ENCODE data around the gene DIP2C. TPM values are rescaled to one million over a fixed set of nuclear protein-coding genes. Genes with fewer than 3 reads are reported as not detected.

DIP2C gene
- total and polyA plus RNA-seq, 2 donors (not counting 1 experiment from before 2014, with no cell fraction given), result 1.3 to 1.9 TPM

DNA sequence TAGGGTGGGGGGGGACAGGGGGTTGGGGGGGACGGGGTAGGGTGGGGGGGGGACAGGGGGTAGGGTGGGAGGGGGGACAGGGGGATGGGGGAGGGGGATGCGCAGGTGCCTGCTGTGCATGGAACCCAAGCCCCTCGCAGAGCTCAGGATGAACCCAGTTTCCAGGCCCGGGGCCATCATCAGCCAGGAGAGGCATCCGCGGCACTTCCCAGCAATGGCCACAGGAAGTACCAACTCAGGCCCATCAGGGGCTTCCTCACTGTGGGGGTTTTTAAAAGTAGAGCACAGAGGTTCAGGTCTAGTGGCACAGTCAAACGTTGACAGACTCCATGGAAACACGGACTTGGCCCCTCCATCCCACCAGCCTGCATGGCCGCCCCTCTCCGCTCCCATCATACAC lies 172.7 kb downstream of the DIP2C start:
- CTCF ChIA-PET, result no interaction called here
- ATAC-seq (ENCODE audit: low read depth) (no peak), DNase-seq (no peak)
- Histone ChIP-seq H3K4me1 (ENCODE audit: control insufficient read depth in 2 of 2, insufficient read depth in 2 of 2, low read length in 2 of 2) (peaks cover 0 to 9% of the 10 kb centered on the region in 2 donors), H2AFZ (ENCODE audit: insufficient read depth, low read depth, low read length, poor library complexity, severe bottlenecking) (no peak overlapping the region), H3K4me3 (ENCODE audit: control extremely low read depth in 1 of 5, extremely low read depth in 1 of 5, insufficient read depth in 1 of 5, low read depth in 2 of 5, low read length in 4 of 5) (no peak overlapping the region), H3K9me3 (ENCODE audit: control extremely low read depth in 1 of 3, control insufficient read depth in 2 of 3, insufficient read depth in 1 of 3, low read length in 2 of 3) (no peaks in the 10 kb centered on the region), H3K9ac (ENCODE audit: low read length) (no peak overlapping the region), H3K27me3 (replicated peaks in 1 of 4; ENCODE audit: control extremely low read depth in 1 of 4, control insufficient read depth in 3 of 4, insufficient read depth in 4 of 4, low read length in 3 of 4) (no peaks in the 10 kb centered on the region), H4K20me1 (ENCODE audit: control insufficient read depth, insufficient read depth, low read length, poor library complexity, severe bottlenecking) (no peaks in the 10 kb centered on the region), H3K36me3 (replicated peaks in 1 of 2; ENCODE audit: control extremely low read depth in 1 of 2, control insufficient read depth in 1 of 2, extremely low read depth in 1 of 2, insufficient read depth in 2 of 2, low read length in 1 of 2) (no peaks in the 10 kb centered on the region), H3K4me2 (replicated peaks; ENCODE audit: low read depth, low read length, poor library complexity, severe bottlenecking) (no peak overlapping the region), H3K79me2 (ENCODE audit: control insufficient read depth, insufficient read depth, low read length) (no peaks in the 10 kb centered on the region), H3K27ac (ENCODE audit: low read length in 2 of 2) (no peak overlapping the region)
- POLR2A ChIA-PET, result no interaction called here
- 97% methylated on average over 3 of the region's 10 CpGs for whole genome bisulfite sequencing (ENCODE audit: insufficient coverage)
- Mint-ChIP-seq H3K4me3 (no peak overlapping the region), H3K9me3 (ENCODE audit: insufficient read depth) (no peaks in the 10 kb centered on the region), H3K27me3 (peaks cover 21% of the 10 kb centered on the region), H3K27ac (no peak overlapping the region), H3K4me1 (peaks cover 8% of the 10 kb centered on the region)
- intact Hi-C loops (cut with micrococcal nuclease), result no loop called here
- no peak for TF ChIP-seq EZH2 (IDR thresholded peaks at IDR 0.05; ENCODE audit: borderline replicate concordance, insufficient read depth, low read depth, low read length, poor library complexity, severe bottlenecking)
- TF ChIP-seq, protein P1, sequence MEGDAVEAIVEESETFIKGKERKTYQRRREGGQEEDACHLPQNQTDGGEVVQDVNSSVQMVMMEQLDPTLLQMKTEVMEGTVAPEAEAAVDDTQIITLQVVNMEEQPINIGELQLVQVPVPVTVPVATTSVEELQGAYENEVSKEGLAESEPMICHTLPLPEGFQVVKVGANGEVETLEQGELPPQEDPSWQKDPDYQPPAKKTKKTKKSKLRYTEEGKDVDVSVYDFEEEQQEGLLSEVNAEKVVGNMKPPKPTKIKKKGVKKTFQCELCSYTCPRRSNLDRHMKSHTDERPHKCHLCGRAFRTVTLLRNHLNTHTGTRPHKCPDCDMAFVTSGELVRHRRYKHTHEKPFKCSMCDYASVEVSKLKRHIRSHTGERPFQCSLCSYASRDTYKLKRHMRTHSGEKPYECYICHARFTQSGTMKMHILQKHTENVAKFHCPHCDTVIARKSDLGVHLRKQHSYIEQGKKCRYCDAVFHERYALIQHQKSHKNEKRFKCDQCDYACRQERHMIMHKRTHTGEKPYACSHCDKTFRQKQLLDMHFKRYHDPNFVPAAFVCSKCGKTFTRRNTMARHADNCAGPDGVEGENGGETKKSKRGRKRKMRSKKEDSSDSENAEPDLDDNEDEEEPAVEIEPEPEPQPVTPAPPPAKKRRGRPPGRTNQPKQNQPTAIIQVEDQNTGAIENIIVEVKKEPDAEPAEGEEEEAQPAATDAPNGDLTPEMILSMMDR (IDR thresholded peaks at IDR 0.05), result no peak

DNA sequence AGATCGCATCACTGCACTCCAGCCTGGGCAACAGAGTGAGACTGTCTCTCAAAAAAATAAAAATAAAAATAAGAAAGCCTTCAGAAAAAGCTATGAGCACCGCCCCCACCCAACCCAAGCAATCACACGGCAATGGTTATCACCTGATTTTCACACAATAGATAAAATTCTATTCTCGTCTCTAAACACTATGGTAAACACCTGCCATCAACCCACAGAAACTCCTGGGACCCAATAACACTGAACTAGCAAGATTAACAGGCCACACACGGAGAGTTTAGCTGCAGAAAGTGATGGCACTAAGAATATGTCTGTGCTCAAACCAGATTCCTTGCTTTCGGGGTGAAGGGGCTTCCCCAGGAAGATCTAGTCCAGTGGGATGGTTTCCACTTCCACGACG lies 173.8 kb downstream of the DIP2C start:
- peaks cover 22% of the 10 kb centered on the region for H3K27me3 Mint-ChIP-seq
- H3K27ac Mint-ChIP-seq, result no peak overlapping the region
- H3K4me3 Mint-ChIP-seq, result no peak overlapping the region
- 57% methylated on average over 8 of the region's 8 CpGs for WGBS (ENCODE audit: insufficient coverage)
- Histone ChIP-seq H4K20me1 (ENCODE audit: control insufficient read depth, insufficient read depth, low read length, poor library complexity, severe bottlenecking) (no peaks in the 10 kb centered on the region), H3K4me2 (replicated peaks; ENCODE audit: low read depth, low read length, poor library complexity, severe bottlenecking) (no peak overlapping the region), H3K9ac (ENCODE audit: low read length) (no peak overlapping the region), H3K27me3 (replicated peaks in 1 of 4; ENCODE audit: control extremely low read depth in 1 of 4, control insufficient read depth in 3 of 4, insufficient read depth in 4 of 4, low read length in 3 of 4) (peaks cover 0 to 6% (median 0%) of the 10 kb centered on the region in 4 experiments), H3K27ac (ENCODE audit: low read length in 2 of 2) (no peak overlapping the region), H3K4me1 (ENCODE audit: control insufficient read depth in 2 of 2, insufficient read depth in 2 of 2, low read length in 2 of 2) (peaks cover 7 to 17% of the 10 kb centered on the region in 2 donors), H2AFZ (ENCODE audit: insufficient read depth, low read depth, low read length, poor library complexity, severe bottlenecking) (no peak overlapping the region), H3K4me3 (ENCODE audit: control extremely low read depth in 1 of 5, extremely low read depth in 1 of 5, insufficient read depth in 1 of 5, low read depth in 2 of 5, low read length in 4 of 5) (no peak overlapping the region), H3K79me2 (ENCODE audit: control insufficient read depth, insufficient read depth, low read length) (no peaks in the 10 kb centered on the region), H3K9me3 (ENCODE audit: control extremely low read depth in 1 of 3, control insufficient read depth in 2 of 3, insufficient read depth in 1 of 3, low read length in 2 of 3) (no peaks in the 10 kb centered on the region), H3K36me3 (replicated peaks in 1 of 2; ENCODE audit: control extremely low read depth in 1 of 2, control insufficient read depth in 1 of 2, extremely low read depth in 1 of 2, insufficient read depth in 2 of 2, low read length in 1 of 2) (no peaks in the 10 kb centered on the region)
- H3K4me1 Mint-ChIP-seq, result peaks cover 14% of the 10 kb centered on the region
- TF ChIP-seq EZH2 (IDR thresholded peaks at IDR 0.05; ENCODE audit: borderline replicate concordance, insufficient read depth, low read depth, low read length, poor library complexity, severe bottlenecking), result no peak
- TF ChIP-seq, protein P1 (IDR thresholded peaks at IDR 0.05), result no peak
- ChIA-PET CTCF (interaction anchor here (1.2 kb wide), 1 partner anchor 10 kb away, joined by 3 read pairs; no protein-coding TSS in a partner anchor), POLR2A (no interaction called here)
- DNase-seq (no peak), ATAC-seq (ENCODE audit: low read depth) (no peak)
- intact Hi-C loops (cut with micrococcal nuclease), result no loop called here
- no peaks in the 10 kb centered on the region for H3K9me3 Mint-ChIP-seq (ENCODE audit: insufficient read depth)
